ENCODE measurements around the gene MAP3K1.
"Not testable (repeated sequence)": the region's sequence is repeated elsewhere in the genome, so short reads cannot be mapped to it uniquely, and the experiment has no call there.

MAP3K1 gene

GRCh38 chr5:56817263-56818014 lies 2.1 kb downstream of the MAP3K1 start:
- H3K27me3 Mint-ChIP-seq (ENCODE audit: low read depth) = peaks cover 17% of the 10 kb centered on the region
- peak overlapping the region; percentile 92 to 98 (median 97) for H3K27ac Mint-ChIP-seq
- no peaks in the 10 kb centered on the region for H3K9me3 Mint-ChIP-seq
- H3K36me3 Mint-ChIP-seq (ENCODE audit: low read depth) = peaks cover 9% of the 10 kb centered on the region
- TF ChIP-seq, protein P1, sequence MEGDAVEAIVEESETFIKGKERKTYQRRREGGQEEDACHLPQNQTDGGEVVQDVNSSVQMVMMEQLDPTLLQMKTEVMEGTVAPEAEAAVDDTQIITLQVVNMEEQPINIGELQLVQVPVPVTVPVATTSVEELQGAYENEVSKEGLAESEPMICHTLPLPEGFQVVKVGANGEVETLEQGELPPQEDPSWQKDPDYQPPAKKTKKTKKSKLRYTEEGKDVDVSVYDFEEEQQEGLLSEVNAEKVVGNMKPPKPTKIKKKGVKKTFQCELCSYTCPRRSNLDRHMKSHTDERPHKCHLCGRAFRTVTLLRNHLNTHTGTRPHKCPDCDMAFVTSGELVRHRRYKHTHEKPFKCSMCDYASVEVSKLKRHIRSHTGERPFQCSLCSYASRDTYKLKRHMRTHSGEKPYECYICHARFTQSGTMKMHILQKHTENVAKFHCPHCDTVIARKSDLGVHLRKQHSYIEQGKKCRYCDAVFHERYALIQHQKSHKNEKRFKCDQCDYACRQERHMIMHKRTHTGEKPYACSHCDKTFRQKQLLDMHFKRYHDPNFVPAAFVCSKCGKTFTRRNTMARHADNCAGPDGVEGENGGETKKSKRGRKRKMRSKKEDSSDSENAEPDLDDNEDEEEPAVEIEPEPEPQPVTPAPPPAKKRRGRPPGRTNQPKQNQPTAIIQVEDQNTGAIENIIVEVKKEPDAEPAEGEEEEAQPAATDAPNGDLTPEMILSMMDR (IDR thresholded peaks at IDR 0.05; ENCODE audit: unreplicated experiment in 3 of 3) = no peak
- H3K4me3 Mint-ChIP-seq = peak overlapping the region; percentile 90 to 96 (median 91)
- peaks cover 36% of the 10 kb centered on the region for H3K4me1 Mint-ChIP-seq

DNA sequence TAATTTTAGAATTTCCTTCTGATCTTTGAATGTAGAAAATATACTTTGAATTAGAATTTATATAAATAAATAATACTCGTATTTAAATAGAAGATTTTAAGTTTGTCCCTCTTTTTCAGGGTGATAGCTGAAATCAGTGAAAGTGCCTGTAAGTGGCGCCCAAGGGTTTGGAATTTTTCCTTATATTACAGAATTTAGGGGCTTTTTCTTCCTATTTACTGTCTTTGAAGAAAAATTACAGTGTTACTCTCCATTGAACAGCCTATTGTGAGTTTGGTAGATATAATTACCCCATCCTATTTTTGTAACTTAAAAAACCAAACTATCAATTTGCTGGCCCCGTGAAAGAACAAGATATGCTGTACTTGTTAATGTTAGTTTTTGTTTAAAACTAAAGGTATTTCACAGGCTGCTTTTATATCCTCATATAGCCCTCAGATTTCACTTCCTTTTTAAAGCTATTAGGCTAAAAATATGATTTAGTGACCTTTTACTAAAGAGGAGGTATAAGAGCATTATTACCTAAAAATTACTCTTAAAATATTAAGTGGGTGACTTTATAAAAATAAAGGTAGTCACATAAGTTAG lies 3.2 kb downstream of the MAP3K1 start:
- Mint-ChIP-seq H3K36me3 (ENCODE audit: low read depth) (peaks cover 18% of the 10 kb centered on the region), H3K4me1 (peaks cover 47% of the 10 kb centered on the region), H3K4me3 (peak overlapping the region; percentile 83 to 90 (median 87)), H3K27me3 (ENCODE audit: low read depth) (peaks cover 8% of the 10 kb centered on the region), H3K27ac (peak overlapping the region; percentile 90 to 97 (median 95)), H3K9me3 (no peaks in the 10 kb centered on the region)
- TF ChIP-seq, protein P1 (IDR thresholded peaks at IDR 0.05; ENCODE audit: unreplicated experiment in 3 of 3) = peak in 2 of 3 experiments; percentile 21 to 22

GRCh38 chr5:56819060-56819881 lies 3.9 kb downstream of the MAP3K1 start:
- Mint-ChIP-seq H3K4me1 (peaks cover 44% of the 10 kb centered on the region), H3K9me3 (no peaks in the 10 kb centered on the region), H3K4me3 (peak overlapping the region; percentile 70 to 87 (median 83)), H3K27me3 (ENCODE audit: low read depth) (peaks cover 4% of the 10 kb centered on the region), H3K27ac (peak overlapping the region; percentile 90 to 97 (median 95)), H3K36me3 (ENCODE audit: low read depth) (peaks cover 18% of the 10 kb centered on the region)
- TF ChIP-seq, protein P1 (IDR thresholded peaks at IDR 0.05; ENCODE audit: unreplicated experiment in 3 of 3) = no peak

- peaks cover 18% of the 10 kb centered on the region for H3K36me3 Mint-ChIP-seq (ENCODE audit: low read depth)
- H3K9me3 Mint-ChIP-seq; H3K27ac Mint-ChIP-seq; H3K27me3 Mint-ChIP-seq (ENCODE audit: low read depth): not testable (repeated sequence)
- peaks cover 42% of the 10 kb centered on the region for H3K4me1 Mint-ChIP-seq
- peak overlapping the region in 1 of 3 experiments; percentile 26 for H3K4me3 Mint-ChIP-seq
Observed at GRCh38 chr5:56821868-56822267, 6.5 kb downstream of the MAP3K1 start.

GRCh38 chr5:56822981-56823380 lies 7.6 kb downstream of the MAP3K1 start:
- Mint-ChIP-seq H3K27me3 (ENCODE audit: low read depth) (no peaks in the 10 kb centered on the region), H3K4me3 (peak overlapping the region; percentile 14 to 72 (median 24)), H3K4me1 (peaks cover 32% of the 10 kb centered on the region), H3K27ac (peak overlapping the region; percentile 8 to 39 (median 33)), H3K36me3 (ENCODE audit: low read depth) (peaks cover 18% of the 10 kb centered on the region), H3K9me3 (no peaks in the 10 kb centered on the region)
- TF ChIP-seq, protein P1 (IDR thresholded peaks at IDR 0.05; ENCODE audit: unreplicated experiment in 3 of 3) = no peak

GRCh38 chr5:56824019-56824418 lies 8.7 kb downstream of the MAP3K1 start:
- Mint-ChIP-seq H3K36me3 (ENCODE audit: low read depth) (peaks cover 18% of the 10 kb centered on the region), H3K27ac (peak overlapping the region in 1 of 3 experiments; percentile 22), H3K27me3 (ENCODE audit: low read depth) (no peaks in the 10 kb centered on the region), H3K4me3 (peak overlapping the region in 1 of 3 experiments; percentile 2), H3K9me3 (no peaks in the 10 kb centered on the region), H3K4me1 (peaks cover 35% of the 10 kb centered on the region)
- TF ChIP-seq, protein P1 (IDR thresholded peaks at IDR 0.05; ENCODE audit: unreplicated experiment in 3 of 3) = no peak
